Measurements from ENCODE around the gene DST. TPM values are rescaled to one million over a fixed set of nuclear protein-coding genes. Genes with fewer than 3 reads are reported as not detected.

DST gene
- total and polyA plus RNA-seq, 2 donors (not counting 1 experiment from before 2014, with no cell fraction given) = 1.5 to 1.9 TPM

DNA sequence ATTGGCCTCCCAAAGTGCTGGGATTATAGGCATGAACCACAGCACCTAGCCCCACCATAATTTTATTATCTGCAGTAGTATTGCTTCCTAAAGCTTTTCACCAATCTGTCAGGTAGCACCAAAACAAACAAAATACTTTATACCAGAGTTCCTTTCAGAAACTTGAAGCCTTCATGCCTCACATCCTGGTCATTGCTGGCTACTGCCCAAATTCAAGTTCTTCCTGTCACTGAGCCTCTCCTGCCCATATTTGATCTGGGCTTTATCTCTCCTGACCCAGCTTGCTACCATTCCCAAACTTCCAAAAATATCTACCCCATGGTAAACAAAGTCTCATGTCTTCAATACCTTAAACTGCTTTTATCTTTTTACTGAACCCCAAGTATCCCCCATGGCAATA is 34.9 kb upstream of the DST start:
- H3K4me3 Mint-ChIP-seq = no peak overlapping the region
- CTCF ChIA-PET = no interaction called here
- Histone ChIP-seq H4K20me1 (ENCODE audit: control insufficient read depth, insufficient read depth, low read length, poor library complexity, severe bottlenecking) (no peaks in the 10 kb centered on the region), H3K36me3 (replicated peaks in 1 of 2; ENCODE audit: control extremely low read depth in 1 of 2, control insufficient read depth in 1 of 2, extremely low read depth in 1 of 2, insufficient read depth in 2 of 2, low read length in 1 of 2) (no peaks in the 10 kb centered on the region), H2AFZ (ENCODE audit: insufficient read depth, low read depth, low read length, poor library complexity, severe bottlenecking) (no peak overlapping the region), H3K27me3 (replicated peaks in 1 of 4; ENCODE audit: control extremely low read depth in 1 of 4, control insufficient read depth in 3 of 4, insufficient read depth in 4 of 4, low read length in 3 of 4) (no peaks in the 10 kb centered on the region), H3K9ac (ENCODE audit: low read length) (no peak overlapping the region), H3K4me2 (replicated peaks; ENCODE audit: low read depth, low read length, poor library complexity, severe bottlenecking) (no peak overlapping the region), H3K27ac (ENCODE audit: low read length in 2 of 2) (no peak overlapping the region), H3K4me1 (ENCODE audit: control insufficient read depth in 2 of 2, insufficient read depth in 2 of 2, low read length in 2 of 2) (no peaks in the 10 kb centered on the region), H3K9me3 (ENCODE audit: control extremely low read depth in 1 of 3, control insufficient read depth in 2 of 3, insufficient read depth in 1 of 3, low read length in 2 of 3) (no peaks in the 10 kb centered on the region), H3K79me2 (ENCODE audit: control insufficient read depth, insufficient read depth, low read length) (no peaks in the 10 kb centered on the region), H3K4me3 (ENCODE audit: control extremely low read depth in 1 of 5, extremely low read depth in 1 of 5, insufficient read depth in 1 of 5, low read depth in 2 of 5, low read length in 4 of 5) (no peak overlapping the region)
- intact Hi-C loops (cut with micrococcal nuclease) = no loop called here
- no peak for TF ChIP-seq EZH2 (IDR thresholded peaks at IDR 0.05; ENCODE audit: borderline replicate concordance, insufficient read depth, low read depth, low read length, poor library complexity, severe bottlenecking)
- TF ChIP-seq, protein P1, sequence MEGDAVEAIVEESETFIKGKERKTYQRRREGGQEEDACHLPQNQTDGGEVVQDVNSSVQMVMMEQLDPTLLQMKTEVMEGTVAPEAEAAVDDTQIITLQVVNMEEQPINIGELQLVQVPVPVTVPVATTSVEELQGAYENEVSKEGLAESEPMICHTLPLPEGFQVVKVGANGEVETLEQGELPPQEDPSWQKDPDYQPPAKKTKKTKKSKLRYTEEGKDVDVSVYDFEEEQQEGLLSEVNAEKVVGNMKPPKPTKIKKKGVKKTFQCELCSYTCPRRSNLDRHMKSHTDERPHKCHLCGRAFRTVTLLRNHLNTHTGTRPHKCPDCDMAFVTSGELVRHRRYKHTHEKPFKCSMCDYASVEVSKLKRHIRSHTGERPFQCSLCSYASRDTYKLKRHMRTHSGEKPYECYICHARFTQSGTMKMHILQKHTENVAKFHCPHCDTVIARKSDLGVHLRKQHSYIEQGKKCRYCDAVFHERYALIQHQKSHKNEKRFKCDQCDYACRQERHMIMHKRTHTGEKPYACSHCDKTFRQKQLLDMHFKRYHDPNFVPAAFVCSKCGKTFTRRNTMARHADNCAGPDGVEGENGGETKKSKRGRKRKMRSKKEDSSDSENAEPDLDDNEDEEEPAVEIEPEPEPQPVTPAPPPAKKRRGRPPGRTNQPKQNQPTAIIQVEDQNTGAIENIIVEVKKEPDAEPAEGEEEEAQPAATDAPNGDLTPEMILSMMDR (IDR thresholded peaks at IDR 0.05) = no peak
- H3K27ac Mint-ChIP-seq = no peak overlapping the region
- ATAC-seq (ENCODE audit: low read depth) (no peak), DNase-seq (no peak)
- POLR2A ChIA-PET = no interaction called here
- H3K4me1 Mint-ChIP-seq = no peaks in the 10 kb centered on the region
- no peaks in the 10 kb centered on the region for H3K27me3 Mint-ChIP-seq
- no peaks in the 10 kb centered on the region for H3K9me3 Mint-ChIP-seq (ENCODE audit: insufficient read depth)

DNA sequence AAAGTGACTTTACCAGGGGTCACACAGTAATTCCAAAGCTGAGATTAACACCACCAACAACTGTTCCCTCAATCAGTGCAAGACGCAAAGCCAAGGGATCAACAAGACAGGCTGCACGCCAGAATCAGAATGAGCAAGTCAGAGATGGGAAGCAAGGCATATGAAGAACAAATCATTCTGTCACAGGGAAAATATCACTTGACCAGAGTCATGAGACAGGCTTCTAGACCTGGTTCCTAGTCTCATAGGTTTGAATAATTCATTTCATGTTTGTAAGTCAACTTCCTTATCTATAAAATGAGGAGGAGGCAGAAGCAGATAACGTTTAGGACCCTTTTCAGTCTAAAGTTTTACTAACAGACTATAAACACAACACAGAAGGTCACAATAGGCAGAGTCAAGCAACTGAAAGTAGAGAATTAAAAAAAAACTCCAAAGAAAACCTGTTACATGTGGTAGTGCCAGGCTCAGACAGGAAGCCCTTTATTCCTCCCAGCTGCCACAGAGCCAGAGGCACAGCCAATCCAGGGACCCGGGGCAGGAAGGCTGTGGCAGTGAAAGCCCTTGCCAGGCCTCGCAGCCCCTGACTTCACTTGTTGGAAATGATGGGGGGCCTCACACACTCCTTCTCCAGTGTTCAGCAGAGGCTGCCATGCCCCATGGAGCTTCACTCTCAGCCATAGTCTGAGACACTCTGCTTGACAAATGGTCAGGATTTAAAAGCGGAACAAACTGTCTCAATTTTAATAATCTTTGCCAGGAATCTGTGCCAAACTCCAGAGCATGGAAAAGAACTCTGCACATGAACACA is 29.2 kb upstream of the DST start:
- DNase-seq (no peak), ATAC-seq (ENCODE audit: low read depth) (no peak)
- Histone ChIP-seq H3K9ac (ENCODE audit: low read length) (no peak overlapping the region), H3K9me3 (ENCODE audit: control extremely low read depth in 1 of 3, control insufficient read depth in 2 of 3, insufficient read depth in 1 of 3, low read length in 2 of 3) (no peaks in the 10 kb centered on the region), H3K27ac (ENCODE audit: low read length in 2 of 2) (no peak overlapping the region), H3K79me2 (ENCODE audit: control insufficient read depth, insufficient read depth, low read length) (no peaks in the 10 kb centered on the region), H3K4me3 (ENCODE audit: control extremely low read depth in 1 of 5, extremely low read depth in 1 of 5, insufficient read depth in 1 of 5, low read depth in 2 of 5, low read length in 4 of 5) (no peak overlapping the region), H4K20me1 (ENCODE audit: control insufficient read depth, insufficient read depth, low read length, poor library complexity, severe bottlenecking) (no peaks in the 10 kb centered on the region), H3K36me3 (replicated peaks in 1 of 2; ENCODE audit: control extremely low read depth in 1 of 2, control insufficient read depth in 1 of 2, extremely low read depth in 1 of 2, insufficient read depth in 2 of 2, low read length in 1 of 2) (no peaks in the 10 kb centered on the region), H3K4me2 (replicated peaks; ENCODE audit: low read depth, low read length, poor library complexity, severe bottlenecking) (no peak overlapping the region), H2AFZ (ENCODE audit: insufficient read depth, low read depth, low read length, poor library complexity, severe bottlenecking) (no peak overlapping the region), H3K27me3 (replicated peaks in 1 of 4; ENCODE audit: control extremely low read depth in 1 of 4, control insufficient read depth in 3 of 4, insufficient read depth in 4 of 4, low read length in 3 of 4) (no peaks in the 10 kb centered on the region), H3K4me1 (ENCODE audit: control insufficient read depth in 2 of 2, insufficient read depth in 2 of 2, low read length in 2 of 2) (no peaks in the 10 kb centered on the region)
- Mint-ChIP-seq H3K4me1 (no peaks in the 10 kb centered on the region), H3K9me3 (ENCODE audit: insufficient read depth) (no peaks in the 10 kb centered on the region), H3K4me3 (no peak overlapping the region), H3K27ac (no peak overlapping the region), H3K27me3 (peaks cover 6% of the 10 kb centered on the region)
- ChIA-PET POLR2A (no interaction called here), CTCF (no interaction called here)
- intact Hi-C loops (cut with micrococcal nuclease) = no loop called here
- WGBS (ENCODE audit: insufficient coverage) = 28% methylated on average over 3 of the region's 6 CpGs
- TF ChIP-seq, protein P1 (IDR thresholded peaks at IDR 0.05) = no peak
- TF ChIP-seq EZH2 (IDR thresholded peaks at IDR 0.05; ENCODE audit: borderline replicate concordance, insufficient read depth, low read depth, low read length, poor library complexity, severe bottlenecking) = no peak

Measured in B cell (primary cell).